ENCODE results near the gene CDON. TPM values are rescaled to one million over a fixed set of nuclear protein-coding genes. Genes with fewer than 3 reads are reported as not detected.

The CDON gene, protein sequence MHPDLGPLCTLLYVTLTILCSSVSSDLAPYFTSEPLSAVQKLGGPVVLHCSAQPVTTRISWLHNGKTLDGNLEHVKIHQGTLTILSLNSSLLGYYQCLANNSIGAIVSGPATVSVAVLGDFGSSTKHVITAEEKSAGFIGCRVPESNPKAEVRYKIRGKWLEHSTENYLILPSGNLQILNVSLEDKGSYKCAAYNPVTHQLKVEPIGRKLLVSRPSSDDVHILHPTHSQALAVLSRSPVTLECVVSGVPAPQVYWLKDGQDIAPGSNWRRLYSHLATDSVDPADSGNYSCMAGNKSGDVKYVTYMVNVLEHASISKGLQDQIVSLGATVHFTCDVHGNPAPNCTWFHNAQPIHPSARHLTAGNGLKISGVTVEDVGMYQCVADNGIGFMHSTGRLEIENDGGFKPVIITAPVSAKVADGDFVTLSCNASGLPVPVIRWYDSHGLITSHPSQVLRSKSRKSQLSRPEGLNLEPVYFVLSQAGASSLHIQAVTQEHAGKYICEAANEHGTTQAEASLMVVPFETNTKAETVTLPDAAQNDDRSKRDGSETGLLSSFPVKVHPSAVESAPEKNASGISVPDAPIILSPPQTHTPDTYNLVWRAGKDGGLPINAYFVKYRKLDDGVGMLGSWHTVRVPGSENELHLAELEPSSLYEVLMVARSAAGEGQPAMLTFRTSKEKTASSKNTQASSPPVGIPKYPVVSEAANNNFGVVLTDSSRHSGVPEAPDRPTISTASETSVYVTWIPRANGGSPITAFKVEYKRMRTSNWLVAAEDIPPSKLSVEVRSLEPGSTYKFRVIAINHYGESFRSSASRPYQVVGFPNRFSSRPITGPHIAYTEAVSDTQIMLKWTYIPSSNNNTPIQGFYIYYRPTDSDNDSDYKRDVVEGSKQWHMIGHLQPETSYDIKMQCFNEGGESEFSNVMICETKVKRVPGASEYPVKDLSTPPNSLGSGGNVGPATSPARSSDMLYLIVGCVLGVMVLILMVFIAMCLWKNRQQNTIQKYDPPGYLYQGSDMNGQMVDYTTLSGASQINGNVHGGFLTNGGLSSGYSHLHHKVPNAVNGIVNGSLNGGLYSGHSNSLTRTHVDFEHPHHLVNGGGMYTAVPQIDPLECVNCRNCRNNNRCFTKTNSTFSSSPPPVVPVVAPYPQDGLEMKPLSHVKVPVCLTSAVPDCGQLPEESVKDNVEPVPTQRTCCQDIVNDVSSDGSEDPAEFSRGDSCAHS (N-terminal part only)
- 32.6 TPM for total RNA-seq

DNA sequence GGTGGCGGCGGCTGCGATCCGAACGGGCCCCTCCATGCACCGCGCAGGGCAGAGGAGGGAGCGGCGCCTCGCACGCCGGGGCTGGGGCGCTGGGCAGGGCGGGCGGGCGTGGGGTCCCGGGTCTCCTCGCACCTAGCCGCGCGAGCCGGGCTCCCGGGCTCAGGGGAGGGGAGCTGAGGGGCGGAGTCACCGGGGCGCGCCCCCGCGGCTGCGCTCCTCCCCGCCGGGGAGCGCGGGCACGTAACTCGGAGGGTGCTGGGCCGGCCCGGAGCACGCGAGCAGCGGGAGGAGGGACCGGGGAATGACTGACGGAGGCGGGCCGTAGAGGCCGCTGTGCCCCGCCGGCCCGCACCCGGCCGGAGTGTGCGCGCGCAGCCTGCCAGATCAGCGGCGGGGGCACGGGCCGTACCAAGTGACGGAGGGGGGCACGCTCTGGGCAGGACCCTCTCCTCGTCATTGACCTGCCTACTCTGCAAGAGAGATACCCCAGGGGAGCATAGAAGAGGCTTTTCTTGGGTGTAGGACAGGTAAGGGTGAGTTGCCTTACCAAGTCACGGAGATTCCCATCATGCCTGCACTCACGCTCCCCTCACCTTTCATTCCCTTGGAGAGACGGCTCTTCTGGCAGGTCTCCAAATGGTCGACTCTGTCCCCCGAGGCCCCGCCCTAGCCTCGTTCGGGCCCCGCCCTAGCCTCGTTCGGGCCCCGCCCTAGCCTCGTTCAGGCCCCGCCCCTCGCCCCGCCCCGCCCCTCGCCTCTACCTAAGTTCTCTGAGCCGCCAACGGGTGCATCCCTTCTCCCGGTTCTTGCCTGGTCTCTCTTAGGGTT, at the start of gene CDON:
Gene CDON, minus strand, starts transcription at position 188 of the 828 bp plus-strand sequence. CDS start 39,390 bp downstream, outside the sequence.
- peak; percentile 97 to 99 for DNase-seq (ENCODE audit: low spot score in 2 of 2)
- FAIRE-seq = no peak

DNA sequence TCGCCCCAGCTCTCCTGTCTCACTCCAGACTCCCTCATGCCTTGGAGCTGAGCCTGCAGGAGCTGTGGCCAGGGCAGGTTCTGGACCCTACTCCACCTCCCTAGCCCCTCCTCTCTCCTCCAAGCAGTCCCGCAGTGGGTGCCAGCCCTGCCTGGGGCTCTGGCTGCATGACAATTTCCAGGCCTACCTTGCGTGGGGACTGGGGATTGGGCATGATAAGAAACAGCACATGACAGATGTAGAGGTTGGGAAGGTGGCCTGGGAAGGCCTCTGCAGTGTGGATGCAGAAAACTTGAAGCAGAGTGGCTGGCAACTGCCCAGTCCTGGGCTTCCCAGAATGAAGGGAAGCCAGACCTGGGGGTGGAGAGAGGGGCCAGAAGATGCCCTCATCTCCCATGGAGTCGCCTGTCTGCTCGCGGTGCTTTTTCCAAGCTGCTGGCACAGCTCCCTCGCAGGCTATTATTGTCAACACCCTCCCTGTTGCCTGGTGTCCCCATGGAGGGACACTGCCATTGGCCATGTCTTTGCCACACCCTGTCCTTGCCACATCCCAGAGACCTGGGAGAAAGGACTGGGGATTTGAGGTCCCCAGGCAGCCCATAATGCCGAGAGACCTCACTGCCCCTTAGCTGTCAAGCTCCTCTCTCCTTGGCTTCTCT, 48.9 kb upstream of the CDON start:
- no peak for DNase-seq (ENCODE audit: low spot score in 2 of 2)
- FAIRE-seq = no peak

GRCh38 chr11:126109941-126110731, 47.5 kb upstream of the CDON start:
- FAIRE-seq (no peak), DNase-seq (ENCODE audit: low spot score in 2 of 2) (no peak)

DNA sequence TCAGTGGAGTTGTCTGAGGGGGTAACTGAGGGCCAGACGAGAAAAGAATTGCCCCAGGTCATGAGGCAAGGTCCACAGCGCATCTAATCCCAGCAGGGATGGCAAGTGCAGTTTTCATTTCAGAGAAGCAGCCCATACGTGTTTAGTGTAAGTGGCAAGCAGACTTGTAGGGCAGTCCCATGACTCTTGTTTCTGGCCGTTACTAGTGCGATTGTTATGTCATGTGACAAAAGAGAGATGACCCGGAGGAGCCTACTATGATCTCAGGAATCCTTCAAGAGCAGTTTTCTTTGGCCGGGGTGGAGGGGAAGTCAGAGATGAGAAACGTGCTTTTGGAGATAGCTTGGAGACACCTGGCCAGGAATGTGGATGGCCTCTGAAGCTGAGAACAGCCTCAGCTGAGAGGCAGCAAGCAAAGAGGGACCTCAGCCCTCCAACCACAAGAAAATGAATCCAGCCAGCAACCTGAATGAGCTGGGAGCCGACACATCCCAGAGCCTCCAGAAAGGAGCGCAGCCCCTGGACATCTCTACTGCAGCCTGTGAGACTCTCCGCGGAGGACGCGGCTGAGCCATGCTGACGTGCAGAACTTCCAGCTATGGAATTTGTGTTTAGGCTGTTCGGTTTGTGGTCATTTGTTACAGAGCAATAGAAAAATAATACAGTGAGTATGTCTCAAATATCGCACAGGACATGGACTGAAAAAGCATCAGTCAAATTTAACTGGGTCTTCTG, 44.1 kb upstream of the CDON start:
- FAIRE-seq = no peak
- no peak for DNase-seq (ENCODE audit: low spot score in 2 of 2)

- FAIRE-seq = no peak
- DNase-seq (ENCODE audit: low spot score in 2 of 2) = no peak
Measured at GRCh38 chr11:126105748-126106080, 43.0 kb upstream of the CDON start.

DNA sequence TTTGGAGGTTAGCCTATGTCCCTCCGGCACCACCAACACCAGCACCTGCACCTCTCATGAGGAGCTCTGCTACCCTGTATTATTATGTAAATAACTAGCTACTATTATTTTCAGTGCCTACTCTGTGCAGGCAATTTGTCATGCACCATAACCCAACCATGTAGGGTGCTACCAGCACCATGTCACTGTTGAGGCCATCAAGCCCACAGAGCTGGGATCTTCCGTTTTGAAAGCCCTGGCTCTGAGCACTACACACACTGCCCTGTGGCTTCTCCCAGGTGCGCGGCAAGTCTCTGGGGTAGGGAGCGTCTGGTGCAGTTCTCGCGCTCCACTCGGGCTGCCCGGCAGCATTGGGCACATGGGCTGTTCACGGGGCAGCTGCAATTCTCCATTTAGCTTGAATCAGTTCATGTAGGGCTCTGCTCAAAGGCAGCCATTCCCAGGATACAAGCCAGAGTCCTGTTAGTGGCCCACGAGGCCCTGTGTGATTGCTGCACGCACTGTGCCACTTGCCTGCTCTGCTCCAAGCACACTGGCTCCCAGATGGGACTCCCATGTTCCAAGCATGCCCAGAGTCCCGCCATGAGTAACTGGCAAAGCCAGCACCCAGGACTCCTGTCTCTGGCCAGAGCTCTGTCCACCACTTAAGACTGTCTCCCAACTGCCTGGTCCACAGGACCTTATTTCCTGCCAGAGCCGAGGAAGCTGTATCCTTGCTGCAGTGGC, 42.5 kb upstream of the CDON start:
- DNase-seq (ENCODE audit: low spot score in 2 of 2) (no peak), FAIRE-seq (no peak)

GRCh38 chr11:126104420-126104819, 41.8 kb upstream of the CDON start:
- DNase-seq (ENCODE audit: low spot score in 2 of 2) = no peak
- FAIRE-seq = no peak

GRCh38 chr11:126103150-126103549, 40.5 kb upstream of the CDON start:
- FAIRE-seq (no peak), DNase-seq (ENCODE audit: low spot score in 2 of 2) (no peak)

- no peak for DNase-seq (ENCODE audit: low spot score in 2 of 2)
- FAIRE-seq = no peak
Measured at GRCh38 chr11:126102436-126102981, 39.8 kb upstream of the CDON start.

DNA sequence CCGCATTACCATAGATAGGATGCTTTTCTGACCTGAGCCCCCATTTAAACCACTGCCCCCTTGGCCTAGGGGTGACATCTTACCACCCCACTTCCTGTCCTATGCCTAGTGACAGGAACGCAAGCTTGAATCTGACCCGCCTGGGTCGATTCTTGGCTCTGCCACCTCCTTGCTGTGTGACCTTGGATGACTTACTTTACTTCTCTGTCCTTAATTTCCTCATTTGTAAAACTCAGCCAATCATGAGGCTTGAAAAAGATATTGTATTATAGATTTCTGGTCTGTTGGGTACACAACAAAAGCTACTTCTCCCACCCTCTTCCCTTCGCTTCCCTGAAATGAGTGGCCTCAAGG, 39.2 kb upstream of the CDON start:
- DNase-seq (ENCODE audit: low spot score in 2 of 2) = no peak
- FAIRE-seq = no peak

DNA sequence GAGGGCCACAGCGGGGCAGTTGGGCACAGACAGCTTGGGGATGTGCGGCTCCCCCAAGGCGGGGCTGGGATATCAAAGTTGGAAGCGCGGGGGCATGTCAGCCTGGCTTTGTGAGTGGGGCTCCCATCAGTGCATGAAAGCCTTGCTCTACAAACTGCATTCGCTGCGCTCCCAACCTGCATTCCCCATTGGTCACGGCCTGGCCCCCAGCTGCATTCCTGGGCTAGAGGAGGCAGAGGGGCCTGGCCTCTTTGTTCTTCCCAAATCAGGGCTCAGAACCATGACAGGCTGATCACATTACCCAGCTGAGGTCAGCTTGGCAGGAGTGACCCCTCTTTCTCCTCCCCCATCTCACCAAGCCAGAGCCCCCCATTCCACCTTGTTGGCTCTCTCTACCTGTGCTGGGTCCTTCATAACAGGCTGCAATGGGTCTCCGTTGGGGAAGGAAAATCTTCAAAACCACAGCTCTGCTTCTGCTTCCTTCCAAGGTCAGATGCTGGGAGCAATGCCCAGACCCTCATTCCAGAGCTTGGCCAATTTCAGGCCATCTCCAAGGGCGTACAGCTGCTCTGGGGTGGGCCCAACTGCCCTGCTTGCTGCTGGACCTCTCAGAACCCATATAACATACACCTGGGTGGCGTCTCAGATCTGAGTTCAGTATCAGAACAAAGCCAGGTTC, 38.7 kb upstream of the CDON start:
- DNase-seq (ENCODE audit: low spot score in 2 of 2) (no peak), FAIRE-seq (no peak)

DNA sequence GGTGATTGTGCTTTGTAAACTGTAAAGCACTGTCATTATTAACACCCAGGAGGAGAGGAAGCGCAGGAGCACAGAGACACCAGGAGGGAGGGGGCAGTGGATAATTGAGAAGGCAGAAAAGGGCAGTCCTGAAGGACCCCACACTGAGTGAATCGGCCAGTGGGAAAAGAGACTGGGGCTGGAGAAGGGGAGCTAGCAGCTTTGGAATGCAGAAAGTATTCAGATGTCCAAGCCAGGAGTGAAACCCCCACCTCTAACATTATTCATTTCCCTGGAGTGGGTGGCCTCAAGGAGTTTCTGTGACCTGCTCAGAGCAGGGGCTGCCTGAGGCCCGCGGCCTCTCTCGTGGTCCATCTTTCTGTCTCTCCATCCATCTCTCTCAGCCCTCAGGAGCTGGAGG, 38.0 kb upstream of the CDON start:
- no peak for DNase-seq (ENCODE audit: low spot score in 2 of 2)
- FAIRE-seq = no peak

GRCh38 chr11:126098204-126098769, 35.6 kb upstream of the CDON start:
- no peak for FAIRE-seq
- DNase-seq (ENCODE audit: low spot score in 2 of 2) = no peak

- no peak for FAIRE-seq
Measured at GRCh38 chr11:126095745-126096144, 33.1 kb upstream of the CDON start.

DNA sequence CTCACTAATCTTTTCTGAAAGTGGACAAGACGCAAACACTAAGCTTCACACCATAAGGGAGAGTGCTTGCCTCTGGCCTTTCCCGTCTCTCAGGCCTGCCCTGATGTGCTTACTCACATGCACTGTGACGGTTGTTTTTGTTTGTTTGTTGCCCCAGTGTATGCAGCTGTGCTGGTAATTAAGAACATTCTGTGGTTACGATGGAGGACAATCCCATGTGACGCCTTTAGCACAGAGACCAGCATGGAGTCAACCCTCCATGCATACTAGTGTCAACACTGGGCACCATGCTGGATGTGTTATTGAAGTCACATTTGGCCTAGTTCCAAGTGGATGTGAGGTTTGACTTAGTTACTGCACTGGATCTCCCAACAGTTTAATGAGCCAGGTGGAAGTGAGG, 27.8 kb upstream of the CDON start:
- FAIRE-seq = no peak
- no peak for DNase-seq (ENCODE audit: low spot score in 2 of 2)

More at GRCh38 chr11:126095745-126096144, 33.1 kb upstream of the CDON start:
- no peak for DNase-seq (ENCODE audit: low spot score in 2 of 2)

DNA sequence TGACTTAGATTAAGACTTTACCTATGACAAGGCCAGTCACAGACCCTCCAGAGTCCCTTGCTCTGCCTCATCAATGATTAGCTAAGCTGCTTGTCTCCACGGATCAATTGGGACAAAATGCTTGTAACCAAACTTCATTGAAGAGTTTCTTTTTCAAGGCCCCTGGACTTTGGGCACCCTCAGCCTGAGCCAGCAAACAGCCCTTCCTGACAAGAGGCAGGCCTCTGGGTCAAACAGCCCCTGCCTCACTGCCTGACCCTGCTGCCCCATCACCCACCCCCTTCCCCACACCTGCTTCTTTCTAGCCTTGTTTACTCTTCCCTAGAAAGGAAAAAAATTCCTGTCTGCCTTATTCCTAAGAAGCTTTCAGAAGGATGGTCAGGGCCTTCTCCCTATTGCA, 26.3 kb upstream of the CDON start:
- DNase-seq (ENCODE audit: low spot score in 2 of 2) (no peak), FAIRE-seq (no peak)
